ENCODE measurements around the gene FLCN. TPM values are rescaled to one million over a fixed set of nuclear protein-coding genes. Genes with fewer than 3 reads are reported as not detected.

The FLCN gene
- total and polyA plus RNA-seq, 2 of the 13 experiments (the other 11 are each of a cell fraction or from before 2014, with no cell fraction given): 16.6 to 24.9 TPM

DNA sequence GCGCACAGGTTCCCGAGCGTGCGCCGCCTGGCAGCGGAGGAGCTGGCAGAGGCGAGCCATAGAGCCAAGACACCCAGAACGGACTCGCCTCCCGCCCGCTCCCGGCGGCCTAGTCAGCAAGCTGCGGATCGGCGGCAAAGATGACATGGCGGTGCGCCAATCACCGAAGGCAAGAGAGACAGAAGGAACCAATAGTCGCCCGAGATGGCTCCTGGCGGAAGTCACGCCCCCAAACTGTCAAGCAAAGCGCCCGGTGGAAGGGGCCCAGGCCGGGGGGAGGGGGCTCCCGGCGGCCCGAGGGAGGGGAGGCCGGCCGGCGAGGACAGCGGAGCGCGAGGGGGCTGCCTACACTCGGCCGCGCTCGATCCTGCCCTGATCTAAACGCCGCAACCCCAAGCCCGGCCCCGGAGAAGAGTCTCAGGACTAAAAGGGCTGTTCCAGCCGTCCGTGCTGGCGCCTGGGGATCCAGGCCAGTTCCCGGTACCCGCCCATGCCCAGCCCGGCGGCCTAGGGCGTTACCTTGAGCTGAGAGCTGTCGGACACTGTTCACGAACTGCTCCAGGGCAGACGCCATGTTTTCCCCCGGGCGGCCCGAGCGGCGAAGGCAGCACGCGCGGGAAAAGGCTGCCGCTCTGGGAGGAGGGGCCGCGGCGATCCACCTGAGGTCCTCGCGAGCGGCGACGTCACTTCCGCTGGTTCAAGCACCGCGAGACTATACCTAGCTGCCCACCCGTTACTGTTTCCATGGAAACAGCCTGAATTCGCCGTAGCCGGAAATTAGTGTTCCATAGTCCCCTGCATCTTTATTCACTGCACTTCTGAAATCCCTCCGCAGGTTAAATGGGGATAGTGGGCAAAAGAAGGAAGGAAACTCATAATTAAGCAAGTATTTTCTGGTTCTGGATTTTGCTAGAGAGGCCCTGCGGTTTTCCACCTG, 43.9 kb upstream of the FLCN start, which contains the start of gene COPS3 (continued):
- TF ChIP-seq PAWR (CRISPR knock-in tag; IDR thresholded peaks at IDR 0.05; ENCODE audit: borderline replicate concordance): no peak
- no peak for TF ChIP-seq IKZF1 (IDR thresholded peaks at IDR 0.05)
- TF ChIP-seq, protein P1, sequence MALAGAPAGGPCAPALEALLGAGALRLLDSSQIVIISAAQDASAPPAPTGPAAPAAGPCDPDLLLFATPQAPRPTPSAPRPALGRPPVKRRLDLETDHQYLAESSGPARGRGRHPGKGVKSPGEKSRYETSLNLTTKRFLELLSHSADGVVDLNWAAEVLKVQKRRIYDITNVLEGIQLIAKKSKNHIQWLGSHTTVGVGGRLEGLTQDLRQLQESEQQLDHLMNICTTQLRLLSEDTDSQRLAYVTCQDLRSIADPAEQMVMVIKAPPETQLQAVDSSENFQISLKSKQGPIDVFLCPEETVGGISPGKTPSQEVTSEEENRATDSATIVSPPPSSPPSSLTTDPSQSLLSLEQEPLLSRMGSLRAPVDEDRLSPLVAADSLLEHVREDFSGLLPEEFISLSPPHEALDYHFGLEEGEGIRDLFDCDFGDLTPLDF (CRISPR knock-in tag; IDR thresholded peaks at IDR 0.05): peak; percentile 93
- TF ChIP-seq HOXA5 (CRISPR knock-in tag; IDR thresholded peaks at IDR 0.05): 0 out of 2 replicates have a peak, but pooled peaks have one; percentile 55
- peak; percentile 44; the same call in 1 of the 2 replicates for TF ChIP-seq SATB2 (CRISPR knock-in tag; IDR thresholded peaks at IDR 0.05)
- peak; percentile 74; the same call in 1 of the 2 replicates for TF ChIP-seq RXRA (CRISPR knock-in tag; IDR thresholded peaks at IDR 0.05)
- TF ChIP-seq HOXA3 (CRISPR knock-in tag; IDR thresholded peaks at IDR 0.05): peak; percentile 89
- TF ChIP-seq SP140L (CRISPR knock-in tag; IDR thresholded peaks at IDR 0.05; ENCODE audit: borderline replicate concordance): 0 out of 2 replicates have a peak, but pooled peaks have one; percentile 29
- TF ChIP-seq, protein P2, sequence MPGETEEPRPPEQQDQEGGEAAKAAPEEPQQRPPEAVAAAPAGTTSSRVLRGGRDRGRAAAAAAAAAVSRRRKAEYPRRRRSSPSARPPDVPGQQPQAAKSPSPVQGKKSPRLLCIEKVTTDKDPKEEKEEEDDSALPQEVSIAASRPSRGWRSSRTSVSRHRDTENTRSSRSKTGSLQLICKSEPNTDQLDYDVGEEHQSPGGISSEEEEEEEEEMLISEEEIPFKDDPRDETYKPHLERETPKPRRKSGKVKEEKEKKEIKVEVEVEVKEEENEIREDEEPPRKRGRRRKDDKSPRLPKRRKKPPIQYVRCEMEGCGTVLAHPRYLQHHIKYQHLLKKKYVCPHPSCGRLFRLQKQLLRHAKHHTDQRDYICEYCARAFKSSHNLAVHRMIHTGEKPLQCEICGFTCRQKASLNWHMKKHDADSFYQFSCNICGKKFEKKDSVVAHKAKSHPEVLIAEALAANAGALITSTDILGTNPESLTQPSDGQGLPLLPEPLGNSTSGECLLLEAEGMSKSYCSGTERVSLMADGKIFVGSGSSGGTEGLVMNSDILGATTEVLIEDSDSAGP (CRISPR knock-in tag; IDR thresholded peaks at IDR 0.05; ENCODE audit: borderline replicate concordance): peak; percentile 82; the same call in 1 of the 2 replicates
- TF ChIP-seq DZIP1 (CRISPR knock-in tag; IDR thresholded peaks at IDR 0.05): no peak
- TF ChIP-seq DR1 (CRISPR knock-in tag; IDR thresholded peaks at IDR 0.05): peak; percentile 72; the same call in 1 of the 2 replicates
- TF ChIP-seq, protein P3, sequence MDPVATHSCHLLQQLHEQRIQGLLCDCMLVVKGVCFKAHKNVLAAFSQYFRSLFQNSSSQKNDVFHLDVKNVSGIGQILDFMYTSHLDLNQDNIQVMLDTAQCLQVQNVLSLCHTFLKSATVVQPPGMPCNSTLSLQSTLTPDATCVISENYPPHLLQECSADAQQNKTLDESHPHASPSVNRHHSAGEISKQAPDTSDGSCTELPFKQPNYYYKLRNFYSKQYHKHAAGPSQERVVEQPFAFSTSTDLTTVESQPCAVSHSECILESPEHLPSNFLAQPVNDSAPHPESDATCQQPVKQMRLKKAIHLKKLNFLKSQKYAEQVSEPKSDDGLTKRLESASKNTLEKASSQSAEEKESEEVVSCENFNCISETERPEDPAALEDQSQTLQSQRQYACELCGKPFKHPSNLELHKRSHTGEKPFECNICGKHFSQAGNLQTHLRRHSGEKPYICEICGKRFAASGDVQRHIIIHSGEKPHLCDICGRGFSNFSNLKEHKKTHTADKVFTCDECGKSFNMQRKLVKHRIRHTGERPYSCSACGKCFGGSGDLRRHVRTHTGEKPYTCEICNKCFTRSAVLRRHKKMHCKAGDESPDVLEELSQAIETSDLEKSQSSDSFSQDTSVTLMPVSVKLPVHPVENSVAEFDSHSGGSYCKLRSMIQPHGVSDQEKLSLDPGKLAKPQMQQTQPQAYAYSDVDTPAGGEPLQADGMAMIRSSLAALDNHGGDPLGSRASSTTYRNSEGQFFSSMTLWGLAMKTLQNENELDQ (CRISPR knock-in tag; IDR thresholded peaks at IDR 0.05; ENCODE audit: borderline replicate concordance): 0 out of 2 replicates have a peak, but pooled peaks have one; percentile 55
- TF ChIP-seq ELF4 (CRISPR knock-in tag; IDR thresholded peaks at IDR 0.05; ENCODE audit: borderline replicate concordance): peak; percentile 71; the same call in 1 of the 2 replicates
- no peak for TF ChIP-seq JUN (CRISPR knock-in tag; IDR thresholded peaks at IDR 0.05)
